Measurements from ENCODE around the gene SUGP2. TPM values are rescaled to one million over a fixed set of nuclear protein-coding genes. Genes with fewer than 3 reads are reported as not detected.

The SUGP2 gene
- total RNA-seq, 1 experiment from 2014 or later, result 35.4 TPM

DNA sequence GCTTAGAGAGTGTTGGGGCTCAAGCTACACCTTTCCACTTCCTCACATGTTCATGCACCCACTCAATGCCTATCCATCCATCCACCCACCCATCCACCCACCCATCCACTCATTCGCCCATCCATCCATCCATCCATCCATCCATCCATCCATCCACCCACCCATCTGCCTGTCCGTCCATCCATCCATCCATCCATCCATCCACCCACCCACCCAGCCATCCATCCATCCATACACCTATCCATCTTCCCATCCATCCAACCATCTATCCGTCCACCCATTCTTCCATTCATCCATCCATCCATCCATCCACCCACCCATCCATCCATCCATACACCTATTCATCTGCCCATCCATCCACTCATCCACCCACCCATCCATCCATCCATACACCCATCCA is 79.2 kb downstream of the SUGP2 start:
- no peak for DNase-seq (ENCODE audit: low read depth)

DNA sequence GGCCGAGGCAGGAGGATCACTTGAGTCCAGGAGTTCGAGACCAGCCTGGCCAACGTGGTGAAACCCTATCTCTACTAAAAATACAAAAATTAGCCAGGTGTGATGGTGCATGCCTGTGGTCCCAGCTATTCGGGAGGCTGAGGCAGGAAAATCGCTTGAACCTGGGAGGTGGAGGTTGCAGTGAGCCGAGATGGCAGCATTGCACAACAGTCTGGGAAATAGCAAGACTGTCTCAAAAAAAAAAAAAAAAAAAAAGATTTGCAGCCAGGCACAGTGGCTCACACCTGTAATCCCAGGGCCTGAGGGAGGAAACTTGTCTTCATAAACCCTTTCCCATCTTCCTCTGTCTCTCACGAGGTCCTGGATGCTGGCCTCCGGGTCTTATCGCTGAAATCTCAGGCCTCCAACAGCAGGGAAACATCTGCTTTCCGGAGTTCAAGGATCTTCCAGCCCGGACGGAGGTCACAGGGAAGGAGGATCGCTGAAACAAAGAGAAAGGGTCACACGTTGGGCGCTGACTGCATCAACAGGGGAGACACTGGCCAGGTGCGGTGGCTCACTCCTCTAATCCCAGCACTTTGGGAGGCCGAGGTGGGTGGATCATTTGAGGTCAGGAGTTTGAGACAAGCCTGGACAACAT is 80.8 kb downstream of the SUGP2 start:
- peak; percentile 28 for DNase-seq (ENCODE audit: low read depth)

DNA sequence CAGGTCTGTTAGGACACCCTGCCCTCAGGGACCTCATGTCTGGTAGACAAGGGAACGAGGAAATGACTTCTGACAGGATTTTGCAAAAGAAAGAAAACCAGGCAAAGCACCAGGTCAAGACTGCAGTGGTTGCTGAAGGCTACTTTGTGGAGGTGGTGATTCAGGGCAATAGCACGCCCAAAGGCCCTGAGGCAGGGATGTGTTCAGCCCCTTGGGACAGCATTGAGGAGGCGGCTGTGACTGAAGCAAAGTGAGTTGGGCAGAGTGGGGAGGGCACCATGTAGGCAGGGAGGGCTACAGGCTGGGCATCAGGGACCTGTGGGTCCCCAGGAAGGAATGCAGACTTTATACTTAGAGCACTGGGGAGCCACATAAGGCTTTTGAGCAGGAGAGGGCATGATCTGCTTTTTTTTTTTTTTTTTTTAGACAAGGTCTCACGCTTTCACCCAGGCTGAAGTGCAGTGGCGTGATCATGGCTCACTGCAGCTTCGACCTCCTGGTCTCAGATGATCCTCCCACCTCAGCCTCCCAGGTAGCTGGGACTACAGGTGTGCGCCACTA is 81.5 kb downstream of the SUGP2 start:
- peak; percentile 79 for DNase-seq (ENCODE audit: low read depth)

GRCh38 chr19:18949858-18950257 is 83.5 kb downstream of the SUGP2 start:
- DNase-seq (ENCODE audit: low read depth), result no peak

DNA sequence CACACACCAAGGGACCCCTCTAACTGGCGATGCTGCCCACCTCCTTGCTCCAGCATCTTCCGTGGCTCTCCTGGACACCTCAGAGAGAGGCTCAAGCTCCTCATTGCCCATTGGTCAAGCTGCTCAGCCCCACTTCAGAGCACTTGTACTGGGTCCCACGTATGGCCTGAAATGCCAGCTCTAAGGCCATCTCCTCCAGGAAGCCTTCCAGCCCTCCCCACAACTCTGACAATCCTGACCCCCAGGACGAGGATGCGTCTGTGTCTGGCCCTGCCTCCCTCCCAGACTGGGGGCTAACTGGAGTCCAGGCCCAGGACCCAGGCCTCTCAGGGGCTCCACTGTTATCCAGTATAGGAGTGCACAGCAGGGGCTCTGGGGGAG is 84.4 kb downstream of the SUGP2 start:
- no peak for DNase-seq (ENCODE audit: low read depth)

GRCh38 chr19:18948075-18948975 is 85.0 kb downstream of the SUGP2 start:
- no peak for DNase-seq (ENCODE audit: low read depth)

DNA sequence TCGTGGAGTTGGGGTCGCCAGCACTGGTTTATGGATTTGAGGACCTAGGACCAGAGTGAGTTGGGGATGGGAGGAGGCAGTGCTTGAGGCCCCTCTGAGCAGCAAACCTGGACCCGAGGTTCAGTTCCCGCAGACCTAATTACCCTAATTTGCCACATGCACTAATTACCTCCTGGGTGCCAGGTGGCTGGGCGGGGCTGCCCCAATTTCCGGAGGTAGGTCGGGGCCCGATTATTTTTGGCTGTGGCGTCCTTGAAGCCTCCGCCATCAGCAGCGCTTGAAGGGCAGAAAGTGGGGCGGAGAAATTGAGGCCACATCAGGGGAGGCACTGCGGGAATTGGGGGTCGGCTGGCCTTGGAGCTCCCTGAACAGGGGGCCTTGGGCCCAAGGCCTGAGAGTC is 86.4 kb downstream of the SUGP2 start:
- DNase-seq (ENCODE audit: low read depth), result no peak

DNA sequence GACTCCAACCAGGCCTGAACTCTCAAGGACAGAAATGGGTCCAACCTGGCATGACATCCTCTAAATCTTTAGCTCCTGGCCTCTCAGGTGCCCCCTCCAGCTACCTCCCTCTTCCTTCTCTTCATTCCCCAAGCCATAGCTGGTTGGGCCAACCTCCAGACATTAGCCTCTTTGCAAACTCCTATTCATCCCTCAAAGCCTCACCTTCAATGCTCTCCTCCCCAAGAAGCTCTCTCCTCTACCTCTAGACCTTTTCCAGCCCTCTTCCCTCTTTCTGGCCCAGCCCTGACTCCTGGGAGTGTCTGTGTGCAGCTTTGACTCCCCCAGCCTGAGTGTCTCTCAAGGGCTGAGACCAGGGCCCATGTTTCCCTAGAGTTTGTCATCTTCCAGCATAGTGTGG is 87.0 kb downstream of the SUGP2 start:
- no peak for DNase-seq (ENCODE audit: low read depth)

DNA sequence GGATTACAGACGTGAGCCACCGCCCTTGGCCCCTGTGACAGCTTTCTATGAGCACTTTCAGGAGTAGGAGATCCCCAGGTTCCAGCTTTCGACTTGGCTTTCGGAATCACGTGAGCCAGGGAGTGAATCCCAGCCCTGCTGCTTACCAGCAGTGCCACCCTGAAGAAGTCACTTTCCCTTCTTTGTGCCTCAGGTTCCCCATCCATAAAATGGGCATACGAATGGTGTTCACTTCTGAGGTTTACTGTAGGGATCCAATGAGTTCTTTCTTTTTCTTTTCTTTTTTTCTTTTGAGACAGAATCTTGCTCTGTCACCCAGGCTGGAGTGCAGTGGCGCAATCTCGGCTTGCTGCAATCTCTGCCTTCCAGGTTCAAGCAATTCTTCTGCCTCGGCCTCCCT is 88.0 kb downstream of the SUGP2 start:
- no peak for DNase-seq (ENCODE audit: low read depth)

DNA sequence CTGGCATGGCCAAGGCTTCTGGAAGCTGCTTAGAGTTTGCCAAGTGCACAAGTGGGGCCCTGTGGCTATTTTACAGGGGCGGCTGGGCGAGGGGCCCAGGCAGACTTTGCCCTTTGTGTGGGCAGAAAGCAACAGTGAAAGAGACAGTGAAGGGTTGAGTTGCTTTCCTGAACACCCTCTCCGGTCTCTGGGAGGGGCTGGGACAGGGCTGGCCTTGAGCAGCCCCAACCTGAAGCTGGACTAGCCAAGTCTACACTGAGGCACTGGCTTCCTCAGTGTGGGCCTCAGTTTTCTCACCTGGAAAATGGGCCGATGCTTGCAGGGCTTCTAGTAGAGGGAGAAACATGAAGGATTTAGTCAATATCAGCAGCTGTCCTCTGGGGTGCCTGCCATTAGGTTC is 89.9 kb downstream of the SUGP2 start:
- no peak for DNase-seq (ENCODE audit: low read depth)

GRCh38 chr19:18942692-18943091 is 90.6 kb downstream of the SUGP2 start:
- no peak for DNase-seq (ENCODE audit: low read depth)

DNA sequence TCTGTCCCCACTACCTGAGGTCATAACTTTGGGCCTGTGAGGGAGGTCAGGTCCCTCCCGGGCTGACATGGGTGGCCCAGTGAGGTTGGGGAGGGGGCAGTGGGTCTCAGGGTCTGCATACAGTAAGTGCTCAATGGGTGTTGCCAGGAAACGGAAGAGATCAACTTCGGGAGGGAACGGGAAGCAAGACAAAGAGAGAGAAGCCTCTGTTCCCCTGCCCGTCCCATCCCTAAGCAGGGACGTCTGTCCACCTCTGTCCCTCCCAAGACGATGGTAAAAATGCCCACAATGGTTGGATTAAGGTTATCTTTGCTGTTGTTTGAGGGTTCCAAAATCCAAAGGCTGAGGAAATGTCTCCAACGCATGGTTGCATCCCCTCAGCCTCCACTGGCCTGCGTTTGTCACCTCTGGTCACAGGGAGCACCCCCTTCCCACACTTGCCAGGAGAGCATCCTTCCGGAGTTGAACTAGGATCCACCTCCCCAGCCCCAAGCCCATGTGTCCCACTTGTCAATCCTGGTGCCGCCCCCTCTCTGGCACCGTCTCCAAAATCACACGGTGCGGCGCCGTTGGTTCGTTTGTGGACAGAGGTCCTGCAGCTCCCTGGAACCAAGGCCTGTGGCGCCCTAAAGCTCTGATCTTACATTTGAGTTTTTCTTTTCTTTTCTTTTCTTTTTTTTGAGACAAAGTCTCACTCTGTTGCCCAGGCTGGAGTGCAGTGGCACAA is 91.5 kb downstream of the SUGP2 start:
- DNase-seq (ENCODE audit: low read depth), result no peak

Other genes with a start within 250 kb of the SUGP2 start
- gene COMP, start 242.2 kb downstream of the SUGP2 start, total RNA-seq (2014; rRNA removed; shearing (Covaris generic)), result 1.1 and 1.2 TPM in 2 replicates
- 32.4 and 56.2 TPM in 2 replicates for gene UPF1, start 201.6 kb downstream of the SUGP2 start, total RNA-seq (2014; rRNA removed; shearing (Covaris generic))
- gene CERS1, start 137.4 kb downstream of the SUGP2 start, total RNA-seq (2014; rRNA removed; shearing (Covaris generic)), result 0.12 and 1.4 TPM in 2 replicates
- 324 and 407 TPM in 2 replicates for gene COPE, start 114.1 kb downstream of the SUGP2 start, total RNA-seq (2014; rRNA removed; shearing (Covaris generic))
- gene DDX49, start 113.8 kb downstream of the SUGP2 start, total RNA-seq (2014; rRNA removed; shearing (Covaris generic)), result 47.5 and 55.9 TPM in 2 replicates
- gene HOMER3, start 92.3 kb downstream of the SUGP2 start, total RNA-seq (2014; rRNA removed; shearing (Covaris generic)), result 53.2 and 74.2 TPM in 2 replicates
- 46.2 and 54.1 TPM in 2 replicates for gene ARMC6, start 86 bp upstream of the SUGP2 start, total RNA-seq (2014; rRNA removed; shearing (Covaris generic))
- gene SLC25A42, start 30.5 kb upstream of the SUGP2 start, total RNA-seq (2014; rRNA removed; shearing (Covaris generic)), result 5.9 and 6.2 TPM in 2 replicates
- gene TMEM161A, start 105.0 kb upstream of the SUGP2 start, total RNA-seq (2014; rRNA removed; shearing (Covaris generic)), result 17.0 and 18.5 TPM in 2 replicates
- gene MEF2B, start 136.7 kb upstream of the SUGP2 start, total RNA-seq (2014; rRNA removed; shearing (Covaris generic)), result not detected in 2 replicates
- 10.3 and 18.4 TPM in 2 replicates for gene BORCS8, start 158.6 kb upstream of the SUGP2 start, total RNA-seq (2014; rRNA removed; shearing (Covaris generic))
- 91.3 and 108 TPM in 2 replicates for gene RFXANK, start 158.7 kb upstream of the SUGP2 start, total RNA-seq (2014; rRNA removed; shearing (Covaris generic))
- 20.4 and 31.0 TPM in 2 replicates for gene NR2C2AP, start 169.9 kb upstream of the SUGP2 start, total RNA-seq (2014; rRNA removed; shearing (Covaris generic))
- gene NCAN, start 178.4 kb upstream of the SUGP2 start, total RNA-seq (2014; rRNA removed; shearing (Covaris generic)), result 0.12 TPM in 1 of 2 replicates, not detected in the other
- 0.29 TPM in 1 of 2 replicates, not detected in the other for gene TM6SF2, start 239.8 kb upstream of the SUGP2 start, total RNA-seq (2014; rRNA removed; shearing (Covaris generic))

All from RPMI7951 (cell line).